Neuron (in vitro differentiated cells): Measurements from ENCODE around the gene CEACAM4.
"Not testable (repeated sequence)": the region's sequence is repeated elsewhere in the genome, so short reads cannot be mapped to it uniquely, and the experiment has no call there.

Experiments
- H2AFZ ChIP-seq: one replicate; pipeline ENCODE4 v1.6.1; 2013; ENCODE audit warnings: low read depth, mild to moderate bottlenecking, inconsistent platforms, low read length, moderate library complexity
- H3K27me3 ChIP-seq: one replicate; pipeline ENCODE4 v1.6.1; 2013; ENCODE audit warnings: low read length; ENCODE audit not compliant: insufficient read depth
- H3K36me3 ChIP-seq: one replicate; pipeline ENCODE4 v1.6.1; 2013; ENCODE audit warnings: low read length; ENCODE audit not compliant: insufficient read depth
- H3K4me1 ChIP-seq: one replicate; pipeline ENCODE4 v1.6.1; 2013; ENCODE audit warnings: low read length; ENCODE audit not compliant: insufficient read depth
- H3K4me3 ChIP-seq: 2 replicates; pipeline ENCODE4 v1.5.1; 2013; ENCODE audit warnings: mild to moderate bottlenecking, low read length, moderate library complexity
- H3K9me3 ChIP-seq: one replicate; pipeline ENCODE4 v1.6.1; 2013; ENCODE audit warnings: low read length

Gene CEACAM4

GRCh38 chr19:41588497-41589209 is 38.2 kb downstream of the CEACAM4 start:
- no peaks in the 10 kb centered on the region for H3K4me1 ChIP-seq
- no peaks in the 10 kb centered on the region for H3K9me3 ChIP-seq
- H3K36me3 ChIP-seq, result no peaks in the 10 kb centered on the region
- H3K27me3 ChIP-seq, result no peaks in the 10 kb centered on the region
- H3K4me3 ChIP-seq, result no peak overlapping the region
- H2AFZ ChIP-seq, result no peak overlapping the region

GRCh38 chr19:41587838-41588210 is 39.0 kb downstream of the CEACAM4 start:
- Histone ChIP-seq H3K9me3 (no peaks in the 10 kb centered on the region), H3K36me3 (no peaks in the 10 kb centered on the region), H3K27me3 (no peaks in the 10 kb centered on the region), H3K4me1 (no peaks in the 10 kb centered on the region), H3K4me3 (no peak overlapping the region), H2AFZ (no peak overlapping the region)

GRCh38 chr19:41587101-41587837 is 39.6 kb downstream of the CEACAM4 start:
- Histone ChIP-seq H3K9me3 (peaks cover 2% of the 10 kb centered on the region), H3K27me3 (no peaks in the 10 kb centered on the region), H3K4me1 (no peaks in the 10 kb centered on the region), H2AFZ (no peak overlapping the region), H3K36me3 (no peaks in the 10 kb centered on the region), H3K4me3 (no peak overlapping the region)

GRCh38 chr19:41586064-41586463 is 40.8 kb downstream of the CEACAM4 start:
- no peaks in the 10 kb centered on the region for H3K27me3 ChIP-seq
- no peak overlapping the region for H2AFZ ChIP-seq
- H3K36me3 ChIP-seq, result no peaks in the 10 kb centered on the region
- H3K4me3 ChIP-seq, result no peak overlapping the region
- H3K4me1 ChIP-seq, result no peaks in the 10 kb centered on the region
- H3K9me3 ChIP-seq, result peaks cover 2% of the 10 kb centered on the region

- H3K4me1 ChIP-seq, result no peaks in the 10 kb centered on the region
- H3K4me3 ChIP-seq, result no peak overlapping the region
These were observed 41.9 kb downstream of the CEACAM4 start for GRCh38 chr19:41584931-41585330.

GRCh38 chr19:41584260-41584810 is 42.5 kb downstream of the CEACAM4 start:
- Histone ChIP-seq H3K9me3 (peaks cover 2% of the 10 kb centered on the region), H3K27me3 (no peaks in the 10 kb centered on the region)

More at GRCh38 chr19:41584931-41585330, 41.9 kb downstream of the CEACAM4 start:
- Histone ChIP-seq H3K9me3 (peaks cover 2% of the 10 kb centered on the region), H3K36me3 (no peaks in the 10 kb centered on the region), H3K27me3 (no peaks in the 10 kb centered on the region), H2AFZ (no peak overlapping the region)

GRCh38 chr19:41582577-41583182 is 44.2 kb downstream of the CEACAM4 start:
- not testable (repeated sequence) for H3K27me3 ChIP-seq, H3K36me3 ChIP-seq, H3K9me3 ChIP-seq, H2AFZ ChIP-seq, H3K4me3 ChIP-seq, H3K4me1 ChIP-seq

More at GRCh38 chr19:41584260-41584810, 42.5 kb downstream of the CEACAM4 start:
- Histone ChIP-seq H3K4me1 (no peaks in the 10 kb centered on the region), H2AFZ (no peak overlapping the region), H3K4me3 (no peak overlapping the region), H3K36me3 (no peaks in the 10 kb centered on the region)

GRCh38 chr19:41581068-41581467 is 45.8 kb downstream of the CEACAM4 start:
- H3K4me3 ChIP-seq, H3K9me3 ChIP-seq, H2AFZ ChIP-seq, H3K27me3 ChIP-seq, H3K36me3 ChIP-seq, H3K4me1 ChIP-seq: not testable (repeated sequence)

GRCh38 chr19:41578886-41579285 is 48.0 kb downstream of the CEACAM4 start:
- Histone ChIP-seq H3K4me3 (no peak overlapping the region), H3K4me1 (no peaks in the 10 kb centered on the region), H3K9me3 (peaks cover 2% of the 10 kb centered on the region), H2AFZ (no peak overlapping the region), H3K27me3 (no peaks in the 10 kb centered on the region), H3K36me3 (no peaks in the 10 kb centered on the region)

- H3K4me3 ChIP-seq, result no peak overlapping the region
- no peaks in the 10 kb centered on the region for H3K4me1 ChIP-seq
- H3K36me3 ChIP-seq, result no peaks in the 10 kb centered on the region
- H3K27me3 ChIP-seq, result peaks cover 5% of the 10 kb centered on the region
- no peak overlapping the region for H2AFZ ChIP-seq
- H3K9me3 ChIP-seq, result peaks cover 2% of the 10 kb centered on the region
These were observed 49.0 kb downstream of the CEACAM4 start for GRCh38 chr19:41577833-41578232.

- Histone ChIP-seq H2AFZ (no peak overlapping the region), H3K4me3 (no peak overlapping the region), H3K4me1 (no peaks in the 10 kb centered on the region), H3K36me3 (no peaks in the 10 kb centered on the region), H3K27me3 (peaks cover 5% of the 10 kb centered on the region), H3K9me3 (peaks cover under 1% of the 10 kb centered on the region)
These were observed 49.6 kb downstream of the CEACAM4 start for GRCh38 chr19:41577144-41577830.

- H3K9me3 ChIP-seq, result no peaks in the 10 kb centered on the region
- H2AFZ ChIP-seq, result no peak within 1 kb of the TSS
- no peaks in the 10 kb centered on the region for H3K36me3 ChIP-seq
- peaks cover 5% of the 10 kb centered on the region for H3K27me3 ChIP-seq
- H3K4me3 ChIP-seq, result no peak within 1 kb of the TSS
- no peaks in the 10 kb centered on the region for H3K4me1 ChIP-seq
These were observed 50.9 kb downstream of the CEACAM4 start, which contains the start of gene CEACAM21 for GRCh38 chr19:41575998-41576397. Gene CEACAM21 (plus strand): TSS chr19:41576166. CDS start chr19:41576275, 109 bp downstream.
